ENCODE measurements around the gene GRIP1. TPM values are rescaled to one million over a fixed set of nuclear protein-coding genes. Genes with fewer than 3 reads are reported as not detected.

The GRIP1 gene, protein sequence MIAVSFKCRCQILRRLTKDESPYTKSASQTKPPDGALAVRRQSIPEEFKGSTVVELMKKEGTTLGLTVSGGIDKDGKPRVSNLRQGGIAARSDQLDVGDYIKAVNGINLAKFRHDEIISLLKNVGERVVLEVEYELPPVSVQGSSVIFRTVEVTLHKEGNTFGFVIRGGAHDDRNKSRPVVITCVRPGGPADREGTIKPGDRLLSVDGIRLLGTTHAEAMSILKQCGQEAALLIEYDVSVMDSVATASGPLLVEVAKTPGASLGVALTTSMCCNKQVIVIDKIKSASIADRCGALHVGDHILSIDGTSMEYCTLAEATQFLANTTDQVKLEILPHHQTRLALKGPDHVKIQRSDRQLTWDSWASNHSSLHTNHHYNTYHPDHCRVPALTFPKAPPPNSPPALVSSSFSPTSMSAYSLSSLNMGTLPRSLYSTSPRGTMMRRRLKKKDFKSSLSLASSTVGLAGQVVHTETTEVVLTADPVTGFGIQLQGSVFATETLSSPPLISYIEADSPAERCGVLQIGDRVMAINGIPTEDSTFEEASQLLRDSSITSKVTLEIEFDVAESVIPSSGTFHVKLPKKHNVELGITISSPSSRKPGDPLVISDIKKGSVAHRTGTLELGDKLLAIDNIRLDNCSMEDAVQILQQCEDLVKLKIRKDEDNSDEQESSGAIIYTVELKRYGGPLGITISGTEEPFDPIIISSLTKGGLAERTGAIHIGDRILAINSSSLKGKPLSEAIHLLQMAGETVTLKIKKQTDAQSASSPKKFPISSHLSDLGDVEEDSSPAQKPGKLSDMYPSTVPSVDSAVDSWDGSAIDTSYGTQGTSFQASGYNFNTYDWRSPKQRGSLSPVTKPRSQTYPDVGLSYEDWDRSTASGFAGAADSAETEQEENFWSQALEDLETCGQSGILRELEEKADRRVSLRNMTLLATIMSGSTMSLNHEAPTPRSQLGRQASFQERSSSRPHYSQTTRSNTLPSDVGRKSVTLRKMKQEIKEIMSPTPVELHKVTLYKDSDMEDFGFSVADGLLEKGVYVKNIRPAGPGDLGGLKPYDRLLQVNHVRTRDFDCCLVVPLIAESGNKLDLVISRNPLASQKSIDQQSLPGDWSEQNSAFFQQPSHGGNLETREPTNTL
- 1 to 10 TPM; 4.5 to 8.2 (median 6.5) TPM for polyA plus RNA-seq (ENCODE audit: insufficient read depth in 1 of 5, insufficient read length in 5 of 5, low replicate concordance in 1 of 5)
- long read RNA-seq, donor 1, partial matches to known transcripts = 12 of 12 reads
- long read RNA-seq, donor 1, other reads (novel, unspliced or antisense) = 0 of 12 reads
- long read RNA-seq, donor 2 = 0 reads
- long read RNA-seq, donor 3 = 0 reads
- long read RNA-seq, donor 4 = 0 reads
- long read RNA-seq, donor 5, partial matches to known transcripts = 0 of 1 reads
- long read RNA-seq, donor 5, other reads (novel, unspliced or antisense) = 0 of 1 reads
- long read RNA-seq, donor 6 = 0 reads
- long read RNA-seq, donor 7 = 0 reads
- long read RNA-seq, donor 8 = 0 reads

DNA sequence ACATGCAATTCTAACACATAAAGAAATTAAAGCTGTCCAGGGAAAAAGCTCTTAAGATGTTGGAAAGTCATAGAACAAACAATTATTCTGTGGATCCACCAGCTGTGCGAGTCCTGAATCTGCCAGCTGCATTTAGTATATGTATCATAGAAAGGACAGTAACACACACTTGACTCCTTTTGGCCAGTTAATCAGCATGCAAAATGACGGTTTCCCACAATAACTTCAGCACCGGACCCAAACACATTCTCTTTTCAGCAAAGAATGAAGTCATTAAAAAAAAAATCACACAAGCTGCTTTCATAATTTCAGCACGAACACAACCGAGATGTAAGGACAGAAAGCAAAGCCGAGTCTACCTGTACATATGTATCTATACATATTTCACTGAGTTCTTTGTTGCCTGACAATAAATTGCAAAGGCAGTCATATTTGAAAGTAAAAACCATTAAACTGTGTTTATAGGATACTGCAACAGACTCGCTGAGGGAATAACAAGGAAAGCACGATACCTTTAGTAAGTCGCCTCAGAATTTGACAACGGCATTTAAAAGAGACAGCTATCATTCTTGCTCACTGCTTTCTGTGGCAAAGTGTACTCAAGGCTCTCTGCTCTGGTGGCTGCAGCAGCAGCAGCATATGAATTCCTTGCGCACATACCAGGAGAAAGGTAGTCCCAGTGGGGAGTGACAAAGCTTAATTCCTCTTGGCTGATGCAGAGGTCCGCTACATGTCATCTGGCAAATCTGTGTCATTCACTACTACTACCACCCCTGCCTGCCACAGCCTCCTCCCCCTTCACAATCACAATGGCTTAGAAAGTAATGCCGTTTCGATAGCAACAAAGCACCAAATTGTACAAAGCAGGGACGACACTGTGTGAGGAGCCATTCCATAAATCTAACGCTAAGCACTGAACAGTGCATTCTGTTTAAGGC is at the start of gene GRIP1:
TSS of gene GRIP1 (minus strand) at position 739 of the 938 bp plus-strand sequence. CDS start at position 567, 172 bp downstream.
- DNase-seq = no peak

DNA sequence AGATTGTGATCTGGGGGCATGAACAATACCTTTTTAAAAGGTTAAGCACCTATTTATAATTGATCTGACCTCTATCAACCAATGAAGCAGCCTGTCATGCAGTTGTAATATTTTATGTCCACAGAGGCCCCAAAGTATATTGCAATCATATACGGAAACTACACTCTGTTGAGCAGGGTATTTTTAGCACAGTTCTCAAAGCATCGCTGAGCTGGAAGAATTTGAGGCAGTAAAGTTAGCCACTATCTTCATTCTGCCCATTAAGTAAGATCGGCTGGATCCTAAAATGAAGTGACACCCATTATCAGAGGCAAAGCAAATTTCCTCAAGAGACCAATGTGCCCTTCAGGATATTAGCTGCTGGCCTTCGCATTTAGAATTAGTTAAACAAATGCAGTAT is 47.7 kb upstream of the GRIP1 start:
- no peak for DNase-seq

DNA sequence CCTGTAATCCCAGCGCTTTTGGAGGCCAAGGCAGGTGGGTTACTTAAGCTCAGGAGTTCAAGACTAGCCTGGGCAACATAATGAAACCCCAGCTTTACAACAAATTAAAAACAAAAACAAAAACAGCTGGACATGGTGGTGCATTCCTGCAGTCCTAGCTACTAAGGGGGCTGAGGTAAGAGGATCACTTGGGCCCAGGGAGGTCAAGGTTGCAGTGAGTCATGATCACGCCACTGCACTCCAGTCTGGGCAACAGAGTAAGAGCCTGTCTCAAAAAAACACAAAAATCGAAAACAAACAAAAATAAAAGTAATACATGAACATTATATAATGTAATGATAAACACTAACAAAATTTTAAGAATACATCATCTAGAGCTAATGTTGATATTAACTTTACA is 46.2 kb upstream of the GRIP1 start:
- no peak for DNase-seq

DNA sequence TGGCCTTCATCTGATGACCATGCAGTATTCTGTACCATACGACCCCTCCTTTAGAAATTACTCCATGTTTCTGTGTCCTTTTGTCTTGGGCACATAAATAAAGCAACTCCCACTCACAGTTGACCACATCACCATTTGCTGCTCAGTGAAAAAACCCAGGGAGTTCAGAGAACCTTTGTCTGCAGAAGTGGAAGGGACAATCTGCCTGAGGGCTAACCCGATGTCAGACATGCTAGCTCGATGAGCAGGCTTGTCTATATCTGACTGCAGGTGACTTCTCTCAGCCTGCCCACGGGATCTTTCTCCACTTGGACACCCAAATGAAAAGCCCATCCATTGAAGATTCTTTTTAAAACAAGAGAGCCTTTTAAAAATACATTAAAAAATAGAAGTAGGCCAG is 45.7 kb upstream of the GRIP1 start:
- no peak for DNase-seq

DNA sequence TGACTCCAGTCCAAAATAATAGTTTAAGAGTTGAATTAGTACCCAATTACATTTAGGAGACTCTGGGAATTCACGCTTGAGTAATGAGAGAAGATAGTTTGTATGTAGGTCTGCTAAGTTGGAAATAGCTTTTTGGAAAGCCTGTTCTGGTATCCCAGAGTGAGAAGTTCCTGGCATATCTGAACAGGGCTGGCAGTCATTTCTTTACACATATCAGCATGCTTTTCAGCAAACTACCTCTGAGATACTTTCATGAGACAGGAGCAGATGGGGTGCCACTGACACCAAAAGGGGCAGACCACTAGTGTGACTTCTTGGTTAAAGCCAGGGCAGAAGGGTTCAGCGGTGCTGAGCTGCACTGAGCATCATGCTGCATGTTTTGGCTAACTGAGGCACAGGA is 45.1 kb upstream of the GRIP1 start:
- no peak for DNase-seq

DNA sequence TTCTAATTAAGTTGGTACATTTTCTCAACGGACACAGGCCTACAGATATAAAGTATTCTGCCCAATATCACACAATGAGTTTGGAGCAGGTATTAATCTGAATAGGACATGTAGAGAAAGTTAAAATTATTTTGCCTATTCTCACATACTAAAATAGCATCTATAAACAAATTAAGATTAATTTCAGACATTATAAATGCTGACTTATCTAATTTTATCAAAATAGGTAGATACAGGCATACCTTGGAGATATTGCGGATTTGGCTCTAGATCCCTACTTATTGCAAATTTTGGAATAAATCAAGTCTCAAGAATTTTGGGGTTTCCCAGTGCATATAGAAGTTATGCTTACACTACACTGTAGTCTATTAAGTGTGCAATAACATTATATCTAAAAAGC is 41.0 kb upstream of the GRIP1 start:
- DNase-seq = no peak

DNA sequence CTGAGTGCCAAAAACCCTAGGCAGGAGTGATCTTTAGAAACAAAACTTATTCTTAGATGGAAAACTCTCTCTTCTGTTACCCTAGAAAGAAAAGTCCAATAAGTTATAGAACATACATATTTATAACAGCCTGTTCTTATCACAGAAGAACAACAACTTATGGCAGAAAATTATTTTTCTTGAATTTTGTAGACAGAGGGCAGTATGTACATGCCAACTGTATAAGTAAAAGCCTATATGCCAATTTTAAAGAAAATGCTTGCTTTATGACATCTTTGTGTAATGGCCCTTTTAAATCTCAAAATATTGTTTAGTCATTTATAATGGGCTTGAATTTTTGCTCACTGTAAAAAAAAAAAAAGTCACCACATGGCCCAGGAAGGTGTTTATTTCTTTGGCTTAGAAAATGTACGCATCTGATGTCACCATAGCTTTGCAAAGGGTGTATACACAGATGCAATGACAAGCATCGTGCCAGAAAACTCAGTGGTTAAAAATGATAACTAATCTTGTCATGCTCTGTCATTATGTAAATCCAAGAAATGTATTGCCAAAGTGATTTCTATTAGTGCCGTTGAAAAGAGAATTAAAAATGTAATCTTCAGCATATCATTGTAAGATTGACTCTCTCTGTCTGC is 38.3 kb upstream of the GRIP1 start:
- DNase-seq = no peak

DNA sequence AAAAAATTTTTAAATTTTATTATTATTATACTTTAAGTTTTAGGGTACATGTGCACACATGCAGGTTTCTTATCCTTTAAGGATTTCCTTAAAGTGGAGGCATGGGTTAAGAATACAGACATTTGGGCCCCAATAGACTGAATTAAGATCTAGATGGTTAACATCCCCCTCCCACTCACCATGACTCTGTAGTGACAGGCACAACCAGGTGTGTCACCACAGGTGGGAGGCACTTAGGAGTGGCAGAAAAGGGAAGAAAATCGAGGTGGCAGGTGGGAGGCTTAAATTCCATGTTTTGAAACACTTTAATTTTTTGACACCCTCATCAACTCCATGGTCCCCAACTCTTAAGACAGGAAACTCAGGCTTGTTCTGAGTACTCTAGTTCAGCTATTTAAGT is 37.6 kb upstream of the GRIP1 start:
- DNase-seq = no peak

DNA sequence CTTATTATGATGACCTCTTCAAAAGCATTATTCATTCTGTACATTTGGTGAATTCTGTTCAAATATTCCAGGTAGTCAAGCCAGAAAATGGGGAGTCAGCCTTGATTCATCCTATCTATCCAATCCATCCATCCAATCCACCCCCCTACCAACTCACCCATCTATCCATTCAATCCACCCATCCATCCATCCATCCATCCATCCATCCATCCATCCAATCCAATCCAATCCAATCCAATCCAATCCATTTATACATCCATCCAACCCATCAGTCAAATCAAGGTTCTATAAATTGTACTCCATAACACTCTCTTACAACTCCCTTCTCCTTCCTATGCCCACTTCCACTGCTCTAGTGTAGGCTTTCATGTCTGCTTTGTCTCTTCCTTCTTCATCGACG is 35.8 kb upstream of the GRIP1 start:
- no peak for DNase-seq

DNA sequence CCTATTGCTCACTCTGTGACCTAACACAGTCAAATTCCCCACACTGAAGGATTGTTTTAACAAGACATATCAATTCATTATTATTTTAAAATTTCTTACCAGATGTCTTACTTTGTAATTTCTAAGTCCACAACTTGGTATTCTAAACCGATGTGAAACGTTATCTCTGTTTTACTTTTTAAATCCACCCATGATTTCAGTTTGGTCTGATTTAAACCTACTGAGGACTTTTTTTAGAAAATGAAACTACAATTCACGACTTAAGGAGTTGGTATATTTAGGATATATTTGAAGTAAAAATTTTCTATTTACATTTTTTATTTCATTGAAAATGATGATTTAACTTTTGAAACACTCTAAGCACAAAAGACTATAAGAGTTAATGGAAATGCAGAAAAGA is 35.1 kb upstream of the GRIP1 start:
- DNase-seq = no peak

DNA sequence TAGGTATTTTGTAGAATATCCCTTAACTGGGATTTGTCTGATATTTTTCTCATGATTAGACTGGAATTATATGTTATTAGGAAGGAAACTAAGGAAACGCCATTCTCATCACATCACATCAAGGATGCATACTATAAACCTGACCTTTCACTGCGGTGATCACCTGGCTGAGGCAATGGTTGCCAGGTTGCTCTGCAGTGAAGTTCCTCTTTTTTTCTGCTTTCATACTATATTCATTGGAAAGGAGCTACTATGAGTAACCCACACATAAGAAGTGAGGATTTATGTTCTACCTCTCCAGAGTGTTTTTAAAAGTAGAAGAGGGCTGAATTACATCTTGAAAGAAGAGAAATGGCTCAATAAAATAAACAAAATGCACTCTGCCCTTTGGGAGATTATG is 31.0 kb upstream of the GRIP1 start:
- DNase-seq = no peak

DNA sequence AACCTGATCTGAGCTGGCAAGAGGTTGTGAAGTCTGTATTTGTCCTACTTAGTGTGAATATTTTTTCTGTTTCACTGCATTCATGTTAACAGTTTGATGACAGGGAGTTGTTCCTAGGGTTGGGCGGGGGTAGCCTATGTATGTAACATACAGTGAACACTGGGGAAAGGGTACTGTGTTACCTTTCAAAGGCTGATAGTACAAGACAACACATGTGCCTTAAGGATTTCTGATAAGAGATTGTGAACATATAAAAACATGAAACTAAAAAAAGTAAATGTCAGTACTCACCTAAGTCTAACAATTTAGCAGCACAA is 30.5 kb upstream of the GRIP1 start:
- DNase-seq = no peak

DNA sequence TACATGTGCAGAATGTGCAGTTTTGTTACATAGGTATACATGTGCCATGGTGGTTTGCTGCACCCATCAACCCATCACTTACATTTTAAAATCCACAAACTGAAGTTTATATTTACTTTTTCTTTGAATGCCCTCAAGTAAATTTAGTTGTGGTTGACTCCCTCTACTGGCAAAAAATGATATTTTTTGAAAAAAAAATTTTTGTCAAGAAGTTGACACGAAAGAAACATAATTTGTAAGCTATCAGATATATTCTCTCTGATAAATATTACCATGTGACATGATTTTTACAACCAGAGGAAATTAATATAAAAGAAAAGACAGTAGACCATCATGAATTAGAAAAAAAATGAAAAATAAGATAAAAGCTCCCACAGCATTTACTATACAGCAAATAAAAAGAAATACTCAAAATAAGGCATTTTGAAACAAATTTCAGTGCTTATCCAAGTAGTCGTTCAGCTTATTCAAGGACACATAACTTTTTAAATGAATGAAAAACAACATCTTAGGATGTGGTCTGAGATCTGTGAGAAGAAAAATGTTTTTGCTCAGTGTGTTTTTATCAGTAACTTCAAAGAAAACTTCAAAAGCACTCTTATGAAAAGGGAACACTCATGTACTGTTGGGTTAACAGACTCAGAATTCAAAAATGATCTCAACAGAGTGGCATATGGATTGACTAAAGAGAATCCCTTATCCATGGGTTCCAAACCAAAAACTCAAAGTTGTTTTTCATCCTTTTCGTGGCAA is 30.0 kb upstream of the GRIP1 start:
- no peak for DNase-seq

DNA sequence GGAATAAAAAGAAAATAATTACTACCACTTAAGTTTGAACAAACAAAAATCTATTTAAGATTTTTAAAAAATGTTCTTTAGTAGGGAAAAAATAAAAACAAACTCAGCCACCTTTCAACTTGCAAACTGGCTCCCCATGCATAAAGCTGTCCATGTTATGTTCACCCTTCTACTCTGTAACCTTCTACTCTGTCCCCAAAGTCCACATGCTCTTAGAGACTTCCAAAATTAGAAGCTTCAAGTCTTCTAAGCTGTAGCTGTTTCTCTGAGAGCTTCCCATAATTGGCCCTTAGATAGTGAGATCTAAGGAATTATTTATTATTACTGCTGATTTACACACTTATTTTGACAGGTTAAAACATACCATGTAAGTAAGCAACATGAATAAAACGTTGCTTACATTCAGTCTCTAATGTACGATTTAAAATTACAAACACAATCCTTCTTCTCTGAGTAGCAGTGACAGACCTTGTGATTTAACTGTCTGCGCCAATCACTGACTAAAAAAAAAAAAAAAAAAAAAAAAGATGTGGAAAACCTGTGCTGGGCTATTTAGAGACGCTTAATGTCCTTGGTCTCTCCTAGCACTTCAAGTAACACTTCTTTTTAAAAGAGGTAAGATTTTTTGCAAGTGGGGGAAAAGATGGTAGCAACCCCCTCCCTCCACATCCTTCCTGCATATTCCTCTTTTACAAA is 28.3 kb upstream of the GRIP1 start:
- DNase-seq = no peak

DNA sequence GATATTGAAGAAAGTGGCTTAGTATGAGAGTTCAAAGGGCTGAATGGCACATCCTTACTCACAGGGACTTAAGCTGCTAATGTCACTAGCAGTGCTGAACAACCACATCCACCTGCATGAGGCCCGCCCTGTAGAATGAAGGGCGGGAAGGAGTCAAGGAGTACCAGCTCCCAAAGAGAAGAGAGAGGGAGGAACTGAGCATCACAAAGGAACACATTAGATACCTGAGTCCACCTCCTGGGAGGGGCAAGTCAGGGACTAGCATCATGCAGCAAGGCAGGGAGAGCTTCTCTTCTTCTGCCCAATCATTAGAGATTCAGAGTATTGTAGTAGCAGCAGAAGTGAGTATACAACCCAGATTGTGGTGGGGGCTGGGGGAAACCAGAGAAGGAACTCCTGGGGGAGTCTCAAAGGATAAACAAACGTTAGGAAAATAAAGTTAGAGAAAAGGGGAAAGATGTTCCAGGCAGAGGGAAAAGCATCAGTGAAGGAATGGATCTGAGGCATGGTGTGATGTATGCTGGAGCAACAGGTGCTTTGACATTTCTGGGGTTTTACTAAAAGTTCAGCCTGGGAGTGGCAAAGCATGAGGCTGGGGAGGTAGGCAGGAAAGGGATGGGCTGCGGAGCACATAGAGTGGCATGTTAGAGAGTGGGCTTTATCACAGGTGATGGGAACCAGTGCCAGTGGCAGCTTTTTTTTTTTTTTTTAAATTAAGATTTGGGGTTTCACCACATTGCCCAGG is 21.0 kb upstream of the GRIP1 start:
- no peak for DNase-seq

DNA sequence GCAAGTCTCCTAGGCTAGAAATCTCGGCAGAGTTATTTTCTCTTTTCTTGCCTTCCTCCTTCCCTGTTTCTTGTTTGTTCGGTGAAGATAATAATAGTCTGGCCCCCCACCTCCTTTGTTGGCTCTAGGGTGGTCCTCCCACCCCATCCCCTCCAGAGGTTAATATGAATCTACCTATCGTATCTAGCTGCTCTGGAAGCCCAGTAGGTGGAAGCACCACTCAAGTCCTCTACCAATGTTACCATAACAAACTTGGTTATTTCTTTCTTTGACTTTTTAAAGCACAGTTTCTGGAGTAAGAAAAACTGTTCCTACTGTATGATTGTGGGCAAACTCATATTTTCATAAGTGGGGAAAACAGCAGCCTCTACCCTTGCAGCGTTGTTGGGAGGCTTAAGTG is 19.7 kb upstream of the GRIP1 start:
- no peak for DNase-seq

DNA sequence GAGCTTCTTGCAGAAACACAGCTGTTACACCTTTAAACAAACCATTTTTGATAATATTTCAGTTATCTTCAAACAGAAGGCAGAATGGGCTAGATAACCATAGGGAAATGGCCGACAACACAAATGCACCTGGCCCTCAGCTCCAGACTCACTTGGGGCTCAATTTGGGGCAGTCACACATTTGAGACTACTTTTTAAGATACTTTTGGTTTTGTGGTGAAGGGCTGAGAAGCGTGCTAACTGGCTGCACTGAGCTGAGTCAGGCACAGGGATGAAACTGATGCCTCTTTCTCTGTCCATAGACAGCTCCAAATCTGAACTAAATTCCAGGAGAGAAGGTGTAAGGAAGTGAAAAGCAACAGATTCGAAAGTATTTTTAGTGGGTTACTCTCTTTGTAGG is 18.5 kb upstream of the GRIP1 start:
- DNase-seq = no peak

All from right lung (tissue), 10 donors.